HepG2 (cell line): ENCODE measurements around the gene BAZ1A. TPM values are rescaled to one million over a fixed set of nuclear protein-coding genes. Genes with fewer than 3 reads are reported as not detected.

Experiments
- HHEX ChIP-seq: IDR thresholded peaks from 2 replicates; pipeline ENCODE4 v1.6.1; 2016; ENCODE audit warnings: control low read depth
- HOXD1 ChIP-seq: sonication (generic); formaldehyde crosslinking; IDR thresholded peaks from 2 replicates; pipeline ENCODE4 v1.5.0; 2020; ENCODE audit warnings: missing genetic modification reagents
- IKZF1 ChIP-seq: fragments of 450-650 bp; IDR thresholded peaks from 2 replicates; pipeline ENCODE4 v1.7.1; 2016
- MIXL1 ChIP-seq: IDR thresholded peaks from 2 replicates; pipeline ENCODE4 v1.6.1; 2016
- POLR2AphosphoS5 ChIP-seq: IDR thresholded peaks from 2 replicates; pipeline ENCODE4 v1.6.1; 2012; ENCODE audit warnings: low read depth, low read length
- TAF1 ChIP-seq: sonication (generic); formaldehyde crosslinking; IDR thresholded peaks from 2 replicates; pipeline ENCODE4 v1.4.0; 2020; ENCODE audit warnings: missing genetic modification reagents
- TCF12 ChIP-seq, 2 experiments: fragments of 450-650 bp in 1 of 2; sonication (generic) in 1 of 2; formaldehyde crosslinking in 1 of 2; IDR thresholded peaks; 2 replicates each; pipeline versions ENCODE4 v1.6.1 to v1.8.0; 2017 to 2022; ENCODE audit warnings: antibody characterized with exemption in 1 of 2, mild to moderate bottlenecking in 1 of 2, missing genetic modification reagents in 1 of 2, moderate library complexity in 1 of 2
- ZBTB3 ChIP-seq: sonication (generic); formaldehyde crosslinking; IDR thresholded peaks from 2 replicates; pipeline ENCODE4 v1.4.0; 2020; ENCODE audit warnings: low read depth, mild to moderate bottlenecking, moderate library complexity, missing genetic modification reagents, borderline replicate concordance
- ZGPAT ChIP-seq: IDR thresholded peaks from 2 replicates; pipeline ENCODE4 v1.6.1; 2016; ENCODE audit warnings: mild to moderate bottlenecking
- ZNF292 ChIP-seq: sonication (generic); formaldehyde crosslinking; IDR thresholded peaks from 2 replicates; pipeline ENCODE4 v1.8.1; 2022; ENCODE audit warnings: mild to moderate bottlenecking, low read depth, missing genetic modification reagents, borderline replicate concordance
- ZNF674 ChIP-seq: sonication (generic); formaldehyde crosslinking; IDR thresholded peaks from 2 replicates; pipeline ENCODE4 v1.5.0; 2020; ENCODE audit warnings: low read depth, mild to moderate bottlenecking, missing genetic modification reagents
- ZNF704 ChIP-seq: sonication (generic); formaldehyde crosslinking; IDR thresholded peaks from 2 replicates; pipeline ENCODE4 v1.8.1; 2023; ENCODE audit warnings: mild to moderate bottlenecking, inconsistent platforms, moderate library complexity, missing genetic modification reagents, borderline replicate concordance
- ZNF749 ChIP-seq: sonication (generic); formaldehyde crosslinking; IDR thresholded peaks from 2 replicates; pipeline ENCODE4 v1.8.0; 2022; ENCODE audit warnings: mild to moderate bottlenecking, missing genetic modification reagents, moderate library complexity, borderline replicate concordance
- polyA plus RNA-seq, 8 experiments: library from polyadenylated mRNA; depleted of rRNA in 3 of 8; stranded (reverse) in 7 of 8; unstranded in 1 of 8; fragments of >200 nt; fragmentation: Illumina TruSeq in 4 of 8; extraction: Trizol in 4 of 8; gene quantifications; 2 replicates each; pipeline versions ENCODE4 v1.2.1 to v1.2.3, GENCODE V29; 2011 to 2016; ENCODE audit warnings: low read depth in 4 of 8, missing spikeins in 1 of 8, mixed read lengths in 1 of 8; ENCODE audit not compliant: insufficient read depth in 1 of 8
- total RNA-seq, 5 experiments: library from RNA; depleted of rRNA; stranded (reverse); fragments of >200 nt; fragmentation: Illumina TruSeq; extraction: Trizol; gene quantifications; 2 replicates each; pipeline ENCODE4 v1.2.3, GENCODE V29; 2016; ENCODE audit warnings: low read depth in 1 of 5
- TF ChIP-seq, protein P1 (sequence below): IDR thresholded peaks from 2 replicates; pipeline ENCODE4 v1.6.1; 2016; ENCODE audit warnings: missing compliant biosample characterization, missing genetic modification reagents, borderline replicate concordance
- TF ChIP-seq, protein P2 (sequence below): sonication (generic); formaldehyde crosslinking; conservative IDR thresholded peaks from 2 replicates; pipeline ENCODE4 v1.4.0; 2020; ENCODE audit warnings: missing genetic modification reagents
- TF ChIP-seq, protein P3 (sequence below): sonication (generic); formaldehyde crosslinking; IDR thresholded peaks from 2 replicates; pipeline ENCODE4 v1.4.0; 2020; ENCODE audit warnings: mild to moderate bottlenecking, missing genetic modification reagents, borderline replicate concordance

The BAZ1A gene
- total and polyA plus RNA-seq, 2 of the 13 experiments (the other 11 are each of a cell fraction or from before 2014, with no cell fraction given): 20.9 to 56.8 TPM

- peak; percentile 77; the same call in 1 of the 2 replicates for TF ChIP-seq ZGPAT (CRISPR knock-in tag)
- TF ChIP-seq HHEX (CRISPR knock-in tag): no peak; the same call in 1 of the 2 replicates
- TF ChIP-seq ZNF674: peak; percentile 98; the same call in 1 of the 2 replicates
- TF ChIP-seq, protein P1, sequence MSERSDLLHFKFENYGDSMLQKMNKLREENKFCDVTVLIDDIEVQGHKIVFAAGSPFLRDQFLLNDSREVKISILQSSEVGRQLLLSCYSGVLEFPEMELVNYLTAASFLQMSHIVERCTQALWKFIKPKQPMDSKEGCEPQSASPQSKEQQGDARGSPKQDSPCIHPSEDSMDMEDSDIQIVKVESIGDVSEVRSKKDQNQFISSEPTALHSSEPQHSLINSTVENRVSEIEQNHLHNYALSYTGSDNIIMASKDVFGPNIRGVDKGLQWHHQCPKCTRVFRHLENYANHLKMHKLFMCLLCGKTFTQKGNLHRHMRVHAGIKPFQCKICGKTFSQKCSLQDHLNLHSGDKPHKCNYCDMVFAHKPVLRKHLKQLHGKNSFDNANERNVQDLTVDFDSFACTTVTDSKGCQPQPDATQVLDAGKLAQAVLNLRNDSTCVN (CRISPR knock-in tag): peak; percentile 46
- TF ChIP-seq MIXL1: no peak
- peak; percentile 87; the same call in 1 of the 2 replicates for TF ChIP-seq ZNF704 (CRISPR knock-in tag)
- TF ChIP-seq HOXD1 (CRISPR knock-in tag): 0 out of 2 replicates have a peak, but pooled peaks have one; percentile 71
- TF ChIP-seq, protein P2, sequence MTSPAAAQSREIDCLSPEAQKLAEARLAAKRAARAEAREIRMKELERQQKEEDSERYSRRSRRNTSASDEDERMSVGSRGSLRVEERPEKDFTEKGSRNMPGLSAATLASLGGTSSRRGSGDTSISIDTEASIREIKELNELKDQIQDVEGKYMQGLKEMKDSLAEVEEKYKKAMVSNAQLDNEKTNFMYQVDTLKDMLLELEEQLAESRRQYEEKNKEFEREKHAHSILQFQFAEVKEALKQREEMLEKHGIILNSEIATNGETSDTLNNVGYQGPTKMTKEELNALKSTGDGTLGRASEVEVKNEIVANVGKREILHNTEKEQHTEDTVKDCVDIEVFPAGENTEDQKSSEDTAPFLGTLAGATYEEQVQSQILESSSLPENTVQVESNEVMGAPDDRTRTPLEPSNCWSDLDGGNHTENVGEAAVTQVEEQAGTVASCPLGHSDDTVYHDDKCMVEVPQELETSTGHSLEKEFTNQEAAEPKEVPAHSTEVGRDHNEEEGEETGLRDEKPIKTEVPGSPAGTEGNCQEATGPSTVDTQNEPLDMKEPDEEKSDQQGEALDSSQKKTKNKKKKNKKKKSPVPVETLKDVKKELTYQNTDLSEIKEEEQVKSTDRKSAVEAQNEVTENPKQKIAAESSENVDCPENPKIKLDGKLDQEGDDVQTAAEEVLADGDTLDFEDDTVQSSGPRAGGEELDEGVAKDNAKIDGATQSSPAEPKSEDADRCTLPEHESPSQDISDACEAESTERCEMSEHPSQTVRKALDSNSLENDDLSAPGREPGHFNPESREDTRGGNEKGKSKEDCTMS (CRISPR knock-in tag): 0 out of 2 replicates have a peak, but pooled peaks have one; percentile 15
- TF ChIP-seq, protein P3, sequence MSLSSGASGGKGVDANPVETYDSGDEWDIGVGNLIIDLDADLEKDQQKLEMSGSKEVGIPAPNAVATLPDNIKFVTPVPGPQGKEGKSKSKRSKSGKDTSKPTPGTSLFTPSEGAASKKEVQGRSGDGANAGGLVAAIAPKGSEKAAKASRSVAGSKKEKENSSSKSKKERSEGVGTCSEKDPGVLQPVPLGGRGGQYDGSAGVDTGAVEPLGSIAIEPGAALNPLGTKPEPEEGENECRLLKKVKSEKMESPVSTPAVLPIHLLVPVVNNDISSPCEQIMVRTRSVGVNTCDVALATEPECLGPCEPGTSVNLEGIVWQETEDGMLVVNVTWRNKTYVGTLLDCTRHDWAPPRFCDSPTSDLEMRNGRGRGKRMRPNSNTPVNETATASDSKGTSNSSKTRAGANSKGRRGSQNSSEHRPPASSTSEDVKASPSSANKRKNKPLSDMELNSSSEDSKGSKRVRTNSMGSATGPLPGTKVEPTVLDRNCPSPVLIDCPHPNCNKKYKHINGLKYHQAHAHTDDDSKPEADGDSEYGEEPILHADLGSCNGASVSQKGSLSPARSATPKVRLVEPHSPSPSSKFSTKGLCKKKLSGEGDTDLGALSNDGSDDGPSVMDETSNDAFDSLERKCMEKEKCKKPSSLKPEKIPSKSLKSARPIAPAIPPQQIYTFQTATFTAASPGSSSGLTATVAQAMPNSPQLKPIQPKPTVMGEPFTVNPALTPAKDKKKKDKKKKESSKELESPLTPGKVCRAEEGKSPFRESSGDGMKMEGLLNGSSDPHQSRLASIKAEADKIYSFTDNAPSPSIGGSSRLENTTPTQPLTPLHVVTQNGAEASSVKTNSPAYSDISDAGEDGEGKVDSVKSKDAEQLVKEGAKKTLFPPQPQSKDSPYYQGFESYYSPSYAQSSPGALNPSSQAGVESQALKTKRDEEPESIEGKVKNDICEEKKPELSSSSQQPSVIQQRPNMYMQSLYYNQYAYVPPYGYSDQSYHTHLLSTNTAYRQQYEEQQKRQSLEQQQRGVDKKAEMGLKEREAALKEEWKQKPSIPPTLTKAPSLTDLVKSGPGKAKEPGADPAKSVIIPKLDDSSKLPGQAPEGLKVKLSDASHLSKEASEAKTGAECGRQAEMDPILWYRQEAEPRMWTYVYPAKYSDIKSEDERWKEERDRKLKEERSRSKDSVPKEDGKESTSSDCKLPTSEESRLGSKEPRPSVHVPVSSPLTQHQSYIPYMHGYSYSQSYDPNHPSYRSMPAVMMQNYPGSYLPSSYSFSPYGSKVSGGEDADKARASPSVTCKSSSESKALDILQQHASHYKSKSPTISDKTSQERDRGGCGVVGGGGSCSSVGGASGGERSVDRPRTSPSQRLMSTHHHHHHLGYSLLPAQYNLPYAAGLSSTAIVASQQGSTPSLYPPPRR (CRISPR knock-in tag): peak; percentile 78
- no peak for TF ChIP-seq TCF12 (IDR thresholded peaks at IDR 0.05)
- TF ChIP-seq TCF12 (CRISPR knock-in tag; IDR thresholded peaks at IDR 0.05): no peak; the same call in none of the 2 replicates
- TF ChIP-seq IKZF1: no peak
- TF ChIP-seq ZNF749 (CRISPR knock-in tag): peak; percentile 93; the same call in 1 of the 2 replicates
- peak; percentile 96 for TF ChIP-seq ZNF292
- peak; percentile 95 for TF ChIP-seq POLR2AphosphoS5
- TF ChIP-seq ZBTB3: no peak; the same call in 1 of the 2 replicates
- peak; percentile 97 for TF ChIP-seq TAF1
Measured at GRCh38 chr14:34714320-34715126, 160.6 kb downstream of the BAZ1A start, which contains the start of gene CFL2 (continued).
